SKM-1 (cell line): Measurements from ENCODE around the gene KCNJ9.
"Not testable (repeated sequence)": the region's sequence is repeated elsewhere in the genome, so short reads cannot be mapped to it uniquely, and the experiment has no call there.

Experiments
- DNase-seq: peaks from one replicate; lab custom pipeline; 2025; ENCODE audit not compliant: unreplicated experiment; lab: John Stamatoyannopoulos, UW

The KCNJ9 gene

DNA sequence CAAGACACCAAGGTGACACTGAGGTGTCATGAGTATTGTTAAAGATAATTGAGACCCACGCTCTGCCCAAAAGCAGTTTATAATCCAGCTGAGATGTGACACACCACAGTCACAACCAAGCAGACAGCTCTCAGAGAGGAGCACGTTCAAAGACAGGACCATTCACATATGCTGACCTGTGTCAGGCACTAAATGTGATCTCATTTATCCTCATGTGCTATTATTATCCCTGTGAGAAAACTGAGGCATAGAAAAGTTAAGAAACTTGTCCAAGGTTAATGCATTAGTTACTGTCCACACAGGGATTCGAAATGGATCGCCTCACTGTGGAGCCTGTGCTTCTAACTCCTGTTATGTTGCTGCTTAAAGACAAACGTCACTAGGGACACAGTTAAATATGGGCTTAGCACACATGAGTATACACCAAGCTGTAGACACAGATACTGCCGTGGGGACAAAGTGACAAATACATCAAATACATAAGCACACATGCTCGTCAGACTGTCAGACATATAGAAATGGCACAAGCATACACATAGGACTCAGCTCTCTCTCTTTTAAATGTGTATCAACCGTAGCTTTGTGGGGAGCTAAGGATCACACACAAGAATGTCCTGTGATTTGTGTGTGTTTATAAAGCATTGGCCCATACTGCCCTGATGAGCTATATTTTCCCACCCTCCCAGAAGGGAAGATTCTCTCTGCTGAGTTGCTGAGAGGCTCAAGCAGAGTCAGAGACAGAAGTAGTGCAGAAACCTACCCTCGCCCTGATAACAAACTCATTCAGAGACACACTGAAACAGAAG, 20.6 kb downstream of the KCNJ9 start:
- no peak for DNase-seq

DNA sequence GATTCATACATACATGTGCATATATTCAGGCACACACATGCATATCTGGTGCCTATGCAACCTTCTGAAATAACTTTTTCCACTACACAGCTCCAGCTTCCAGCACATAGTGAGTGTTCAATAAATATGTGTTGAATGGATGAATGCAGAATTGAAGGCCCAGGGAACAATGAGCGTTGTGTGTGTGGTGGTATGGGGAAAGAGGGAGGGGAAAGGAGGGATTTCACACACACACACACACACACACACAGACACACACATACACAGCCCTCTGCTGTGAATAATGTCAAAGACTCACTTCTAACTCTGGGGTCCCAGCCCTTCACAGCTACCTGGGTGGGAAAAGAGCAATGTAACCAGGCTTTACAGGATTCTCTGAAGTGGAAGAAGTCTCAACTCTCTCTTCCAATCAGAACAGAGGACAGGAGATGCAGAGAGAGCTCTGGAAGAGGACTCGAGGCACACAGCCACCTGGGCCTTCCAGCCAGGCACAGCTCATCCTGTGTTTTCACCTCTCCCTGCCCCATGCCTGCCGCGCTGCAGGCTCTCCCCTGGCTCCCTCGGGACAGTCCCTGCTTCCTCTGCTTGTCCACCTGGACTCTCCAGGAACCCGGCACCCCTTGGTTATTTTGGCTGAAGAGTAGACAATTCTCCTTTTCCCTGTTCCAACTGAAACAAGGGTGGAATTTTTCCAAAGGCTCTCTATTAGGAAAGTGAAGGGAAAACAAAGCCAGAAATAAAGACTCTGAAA, 22.5 kb downstream of the KCNJ9 start:
- no peak for DNase-seq

- no peak for DNase-seq
Observed at GRCh38 chr1:160104486-160104885, 23.1 kb downstream of the KCNJ9 start.

DNA sequence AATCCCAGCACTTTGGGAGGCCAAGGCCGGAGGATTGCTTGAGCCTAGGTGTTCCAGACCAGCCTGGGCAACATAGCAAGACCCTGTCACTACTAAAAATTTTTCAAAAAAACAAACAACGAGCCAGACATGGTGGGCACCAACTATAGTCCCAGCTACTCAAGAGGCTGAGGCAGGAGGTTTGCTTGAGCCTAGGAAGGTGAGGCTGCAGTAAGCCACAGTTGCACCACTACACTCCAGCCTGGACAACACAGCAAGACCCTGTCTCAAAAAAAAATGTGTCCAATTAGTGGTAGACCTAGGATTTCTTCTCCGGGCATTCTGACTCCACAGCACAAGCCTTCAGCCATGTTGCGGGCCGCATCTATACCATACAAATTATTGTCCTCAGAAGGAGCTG, 23.8 kb downstream of the KCNJ9 start:
- DNase-seq, result no peak

DNA sequence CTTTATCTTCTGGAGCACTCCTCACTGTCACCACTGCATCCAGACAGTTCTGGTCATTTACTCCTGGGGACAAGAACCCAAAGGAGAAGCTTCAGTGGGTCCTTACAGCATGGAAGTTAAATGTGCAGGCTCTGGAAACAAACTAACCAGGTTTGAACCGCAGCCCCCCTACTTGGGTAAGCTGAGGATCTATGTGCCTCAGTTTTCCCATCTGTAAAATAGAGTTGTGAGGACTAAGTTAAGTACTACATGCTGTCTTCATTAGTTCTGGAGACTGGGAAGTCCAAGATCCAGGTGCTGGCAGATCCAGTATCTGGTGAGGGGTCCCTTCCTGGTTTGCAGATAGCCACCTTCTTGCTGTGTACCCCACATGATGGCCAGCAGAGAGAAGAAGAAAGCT, 26.2 kb downstream of the KCNJ9 start:
- no peak for DNase-seq

DNA sequence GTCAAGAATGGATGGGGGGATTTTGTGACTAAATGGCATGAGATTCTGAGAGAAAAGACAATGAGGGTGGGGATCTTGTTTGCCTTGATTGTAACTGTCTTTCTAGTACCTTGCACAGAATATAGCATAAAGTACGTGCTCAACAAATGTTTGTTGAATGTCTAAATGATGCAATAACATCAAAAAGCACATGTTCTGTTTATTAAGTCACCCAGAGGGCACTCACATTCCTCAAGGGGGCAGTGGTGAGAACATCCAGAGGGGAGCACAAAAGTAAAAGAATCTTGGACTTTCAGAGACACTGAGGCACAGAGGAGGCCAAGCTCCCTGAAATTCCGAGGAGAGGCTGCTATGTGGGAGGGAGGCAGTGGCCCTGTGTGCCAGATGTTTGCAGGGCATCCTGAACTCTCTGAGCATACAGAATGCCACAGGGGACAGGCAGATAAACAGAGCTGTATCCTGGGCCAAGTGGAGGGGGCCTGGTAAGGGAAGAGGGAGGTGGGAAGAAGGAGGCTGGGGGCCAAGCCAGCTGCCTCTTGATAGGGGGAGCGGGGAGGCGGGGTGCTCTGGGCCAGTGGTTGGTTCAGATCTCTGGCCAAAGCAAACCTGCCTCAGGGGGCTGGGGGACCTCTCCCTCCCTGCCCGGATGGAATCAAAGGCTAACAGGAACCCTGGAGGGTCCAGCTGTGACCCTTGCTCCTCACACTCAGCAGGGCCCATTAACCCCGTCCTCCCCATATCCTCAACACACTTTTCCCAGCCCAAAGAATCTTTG, 27.7 kb downstream of the KCNJ9 start:
- DNase-seq, result peak; percentile 73

- no peak for DNase-seq
Observed at GRCh38 chr1:160109686-160110085, 28.3 kb downstream of the KCNJ9 start.

GRCh38 chr1:160111462-160111861, 30.1 kb downstream of the KCNJ9 start:
- DNase-seq, result not testable (repeated sequence)

- no peak for DNase-seq
Observed at GRCh38 chr1:160112357-160112756, 31.0 kb downstream of the KCNJ9 start.

DNA sequence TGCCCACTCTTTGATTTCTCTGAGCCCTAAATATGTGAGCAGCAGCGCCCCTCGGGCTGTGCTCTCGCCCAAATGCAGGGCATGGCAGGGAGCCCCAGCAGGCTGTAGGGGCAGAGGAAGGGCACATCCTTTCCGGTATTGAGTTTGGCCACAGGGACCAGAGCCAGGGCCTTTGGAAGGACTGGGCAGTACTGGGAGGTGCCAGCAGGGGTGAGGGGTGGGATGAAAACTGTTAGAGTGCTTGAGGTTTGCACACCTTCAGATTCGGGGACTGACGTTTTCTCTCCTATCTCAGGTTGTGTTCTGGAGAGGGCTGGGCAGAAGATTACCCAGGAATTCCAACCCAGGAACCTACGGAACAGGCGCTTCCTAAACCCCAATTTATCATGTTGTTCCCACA, 32.1 kb downstream of the KCNJ9 start:
- no peak for DNase-seq

DNA sequence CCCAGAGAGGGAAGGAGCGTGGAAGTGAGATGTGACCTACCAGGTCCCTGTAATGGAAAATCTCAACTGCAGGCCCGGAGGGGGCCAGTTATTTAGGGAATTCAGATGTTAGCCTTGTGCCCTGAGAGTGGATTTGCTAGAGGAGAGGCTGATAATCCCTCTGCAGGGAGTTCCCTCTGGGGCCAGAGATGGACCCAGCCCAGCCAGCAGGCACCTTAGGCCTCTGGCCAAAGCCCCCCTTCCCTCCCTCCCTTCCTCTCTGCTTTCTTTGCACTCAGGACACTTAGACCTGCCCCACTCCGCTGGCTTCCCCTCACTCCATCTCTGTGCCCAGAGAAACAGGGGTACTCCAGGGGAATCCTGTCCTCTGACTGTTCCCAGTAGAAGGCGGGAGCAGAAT, 32.7 kb downstream of the KCNJ9 start:
- no peak for DNase-seq

- DNase-seq, result no peak
Observed at GRCh38 chr1:160115545-160116282, 34.4 kb downstream of the KCNJ9 start, which contains the start of gene ATP1A2. TSS of gene ATP1A2 (plus strand) at chr1:160115759. CDS start at chr1:160115862, 103 bp downstream.

- no peak for DNase-seq
Observed at GRCh38 chr1:160116283-160117147, 35.2 kb downstream of the KCNJ9 start.

DNA sequence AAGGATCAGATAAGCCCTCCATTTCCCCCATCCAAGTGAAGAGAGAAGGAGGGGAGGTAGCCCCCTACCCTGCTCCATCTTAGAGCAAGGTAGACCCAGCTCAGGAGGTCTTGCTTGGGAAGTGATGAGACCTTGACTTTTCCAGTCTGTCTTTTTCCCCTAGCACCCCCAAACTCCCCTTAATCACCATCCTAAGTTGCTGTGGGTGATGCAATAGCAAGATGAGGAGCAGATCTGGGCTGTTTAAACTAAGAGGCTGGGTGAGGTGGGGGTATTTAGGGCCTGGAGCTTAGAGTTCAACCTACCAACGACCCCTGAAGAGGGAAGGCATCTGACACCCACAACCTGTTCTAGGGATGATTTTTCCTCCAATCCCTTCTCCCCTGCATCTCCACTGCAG, 36.0 kb downstream of the KCNJ9 start:
- no peak for DNase-seq

DNA sequence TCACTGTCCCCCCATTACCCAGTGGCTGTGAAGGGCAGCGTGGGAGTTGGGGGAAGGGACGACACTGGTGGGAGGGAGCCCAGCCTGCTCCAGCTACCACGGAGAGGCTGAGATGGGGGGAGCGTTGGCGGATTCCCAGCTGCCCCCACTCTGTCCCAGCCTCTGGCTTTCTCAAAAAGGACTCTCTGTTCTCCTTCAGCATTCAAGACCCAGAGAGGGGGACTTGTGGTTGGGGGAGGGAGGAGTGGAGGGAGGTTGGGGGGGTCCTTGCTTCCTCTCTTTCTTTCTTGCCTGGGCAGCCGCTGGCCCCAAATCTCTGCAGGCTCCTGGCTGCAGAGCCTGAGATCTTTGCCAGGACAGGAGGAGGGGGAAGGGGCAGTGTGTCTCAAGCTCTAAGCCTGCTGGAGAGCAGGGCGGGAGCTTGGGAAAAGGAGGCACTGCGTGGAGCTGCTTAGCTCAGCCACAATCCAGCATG, 36.4 kb downstream of the KCNJ9 start:
- no peak for DNase-seq

DNA sequence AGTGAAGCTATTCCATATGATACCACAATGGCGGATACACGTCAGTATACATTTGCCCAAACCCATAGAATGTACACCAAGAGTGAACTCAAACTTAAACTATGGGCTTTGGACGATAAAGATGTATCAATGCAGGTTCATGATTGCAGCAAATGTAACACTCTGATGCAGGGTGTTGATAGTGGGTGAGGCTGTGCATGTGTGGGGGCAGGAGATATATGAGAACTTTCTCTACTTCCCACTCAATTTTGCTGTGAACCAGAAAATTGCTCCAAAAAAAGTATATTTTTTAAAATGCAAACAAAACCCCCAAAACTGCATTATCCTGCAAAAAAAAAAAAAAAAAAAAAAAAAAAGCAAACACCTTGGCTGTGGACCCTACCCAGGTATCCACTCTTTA, 37.6 kb downstream of the KCNJ9 start:
- no peak for DNase-seq

GRCh38 chr1:160120797-160121196, 39.5 kb downstream of the KCNJ9 start:
- no peak for DNase-seq

DNA sequence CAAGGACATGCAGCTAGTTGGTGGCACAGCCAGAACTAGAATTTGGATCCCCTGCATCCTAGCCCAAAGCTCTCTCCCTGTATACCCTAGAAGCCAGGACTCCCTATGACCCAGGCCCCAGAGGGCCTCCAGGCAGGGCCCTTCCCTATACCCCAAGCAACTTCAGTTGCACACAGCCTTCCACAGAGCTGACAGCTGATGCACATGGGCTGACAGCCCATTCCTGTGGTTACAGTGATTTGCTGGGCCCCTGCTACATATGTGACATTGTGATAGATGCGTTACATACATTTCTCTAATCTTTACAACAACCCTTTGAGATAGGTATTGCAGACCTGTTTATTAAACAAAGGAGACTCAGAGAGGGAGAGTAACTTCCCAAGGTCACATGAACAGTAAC, 40.0 kb downstream of the KCNJ9 start:
- no peak for DNase-seq

DNA sequence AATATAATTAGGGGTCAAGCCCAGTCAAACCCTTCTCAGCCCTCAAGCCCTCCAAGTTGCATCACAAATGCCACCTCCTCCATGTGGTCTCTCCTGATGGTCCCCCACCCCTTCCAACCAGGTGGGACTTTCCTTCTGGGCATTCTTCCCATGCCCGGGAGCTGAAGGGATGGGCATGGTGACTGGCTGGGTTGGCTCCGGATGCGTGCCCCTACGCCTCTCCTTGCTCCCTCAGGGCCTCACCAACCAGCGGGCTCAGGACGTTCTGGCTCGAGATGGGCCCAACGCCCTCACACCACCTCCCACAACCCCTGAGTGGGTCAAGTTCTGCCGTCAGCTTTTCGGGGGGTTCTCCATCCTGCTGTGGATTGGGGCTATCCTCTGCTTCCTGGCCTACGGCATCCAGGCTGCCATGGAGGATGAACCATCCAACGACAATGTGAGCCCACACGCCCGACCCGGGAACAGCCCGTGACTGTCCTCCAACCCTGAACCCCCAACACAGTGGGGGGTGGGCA, 41.7 kb downstream of the KCNJ9 start:
- DNase-seq, result no peak

- no peak for DNase-seq
Observed at GRCh38 chr1:160123726-160124125, 42.4 kb downstream of the KCNJ9 start.
